Uterus (tissue), 4 donors: ENCODE results near the gene CBFA2T3. TPM values are rescaled to one million over a fixed set of nuclear protein-coding genes. Genes with fewer than 3 reads are reported as not detected.

ENCODE experiments used
- DNase-seq, 2 donors: peaks; one replicate each; pipeline ENCODE4 v3.0.0-alpha.2; 2019 to 2020
- H3K27ac ChIP-seq, 2 donors: fragments of 200-600 bp; sonication (generic); 1 replicate in 1 of 2; 2 replicates in 1 of 2; pipeline ENCODE4 v1.5.1; 2016 to 2018
- H3K27me3 ChIP-seq, 2 donors: fragments of 200-600 bp; sonication (generic); one replicate each; pipeline ENCODE4 v1.5.1; 2018 to 2019; ENCODE audit warnings: control low read depth in 1 of 2
- H3K36me3 ChIP-seq, 2 donors: fragments of 200-600 bp; sonication (generic); one replicate each; pipeline ENCODE4 v1.5.1; 2019; ENCODE audit warnings: control low read depth in 1 of 2
- H3K4me1 ChIP-seq, 2 donors: fragments of 200-600 bp; sonication (generic); one replicate each; pipeline ENCODE4 v1.5.1; 2018 to 2019; ENCODE audit warnings: control low read depth in 1 of 2
- H3K4me3 ChIP-seq, 2 donors: fragments of 200-600 bp; sonication (generic); 1 replicate in 1 of 2; 2 replicates in 1 of 2; pipeline ENCODE4 v1.5.1; 2018 to 2019; ENCODE audit warnings: mild to moderate bottlenecking in 1 of 2
- H3K9me3 ChIP-seq, 2 donors: fragments of 200-600 bp; sonication (generic); one replicate each; pipeline ENCODE4 v1.5.1; 2019; ENCODE audit warnings: control low read depth in 1 of 2
- CTCF ChIP-seq, 4 experiments: fragments of 200-600 bp in 2 of 4; fragments of 450-650 bp in 2 of 4; sonication (generic) in 2 of 4; IDR thresholded peaks; one replicate each; pipeline ENCODE4 v1.5.1; 2016 to 2019; ENCODE audit warnings: antibody characterized with exemption in 4 of 4, mild to moderate bottlenecking in 2 of 4, moderate library complexity in 1 of 4
- POLR2A ChIP-seq, 2 donors: fragments of 450-650 bp; IDR thresholded peaks; one replicate each; pipeline ENCODE4 v1.6.1; 2016; ENCODE audit warnings: antibody characterized with exemption in 2 of 2, mild to moderate bottlenecking in 1 of 2, moderate library complexity in 1 of 2
- intact Hi-C: fragments of 100-400 bp; cut with DNase I; formaldehyde crosslinking; loops from one replicate; pipeline ENCODE4 v1.15.1; 2023; ENCODE audit warnings: low total_unique reads
- total RNA-seq, 4 donors: library from RNA; depleted of rRNA in 3 of 4; stranded (reverse); fragments of >200 nt in 3 of 4; gene quantifications; one replicate each; pipeline versions ENCODE4 v1.1.0 to v1.2.4, GENCODE V29; 2014 to 2023
- donor health status: DM: yes; HTN: yes; CAD: no.

Gene CBFA2T3
- total RNA-seq, 4 donors from 2014 or later, result under 0.01 to 12.1 (median 3.1) TPM

DNA sequence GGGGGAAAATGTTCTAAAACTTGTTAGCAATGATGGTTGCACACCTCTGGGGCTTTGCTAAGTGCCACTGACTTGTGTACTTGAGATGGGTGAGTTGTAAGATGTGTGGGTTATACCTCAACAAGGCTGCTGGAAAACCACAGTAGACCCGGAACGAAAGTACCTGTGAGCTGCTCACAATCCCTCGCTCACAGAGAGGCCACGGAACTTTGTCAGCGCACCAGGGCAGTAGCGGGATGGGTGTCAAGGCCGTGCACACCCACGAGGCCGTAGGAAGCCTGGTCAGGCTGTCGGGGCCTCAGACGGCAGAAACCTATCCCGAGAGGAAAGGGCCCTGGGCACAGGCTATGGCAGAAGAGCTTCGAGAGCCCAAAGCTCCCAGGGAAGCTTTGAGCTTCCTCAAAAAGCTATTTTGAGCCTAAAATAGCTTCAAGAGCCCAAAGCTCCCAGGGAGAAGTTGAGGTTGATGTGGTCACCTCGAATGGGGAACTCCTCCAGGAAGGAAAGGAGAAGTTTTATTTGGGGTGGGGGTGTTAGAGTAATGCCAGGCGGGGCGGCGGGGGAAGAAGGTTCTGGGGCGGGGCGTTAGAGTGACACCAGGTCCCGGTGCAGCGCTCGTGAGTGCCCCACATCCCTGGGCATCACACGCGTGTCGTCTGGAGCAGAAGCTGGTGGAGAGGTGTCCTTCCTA is 19.0 kb downstream of the CBFA2T3 start:
- no peaks in the 10 kb centered on the region for H3K4me1 ChIP-seq
- H3K4me3 ChIP-seq, result no peak overlapping the region
- H3K9me3 ChIP-seq, result no peaks in the 10 kb centered on the region
- no peaks in the 10 kb centered on the region for H3K36me3 ChIP-seq
- no peak for DNase-seq
- H3K27ac ChIP-seq, result no peak overlapping the region
- no peaks in the 10 kb centered on the region for H3K27me3 ChIP-seq
- TF ChIP-seq CTCF (IDR thresholded peaks at IDR 0.05) (no peak), POLR2A (IDR thresholded peaks at IDR 0.05) (no peak)
- intact Hi-C loops, result no loop called here

- DNase-seq, result no peak
- no peaks in the 10 kb centered on the region for H3K27me3 ChIP-seq
- no peak overlapping the region for H3K4me3 ChIP-seq
- H3K27ac ChIP-seq, result no peak overlapping the region
- H3K4me1 ChIP-seq, result no peaks in the 10 kb centered on the region
- no peaks in the 10 kb centered on the region for H3K9me3 ChIP-seq
- intact Hi-C loops, result no loop called here
- H3K36me3 ChIP-seq, result no peaks in the 10 kb centered on the region
- TF ChIP-seq POLR2A (IDR thresholded peaks at IDR 0.05) (no peak), CTCF (IDR thresholded peaks at IDR 0.05) (no peak)
Observed at GRCh38 chr16:88957433-88957767, 19.6 kb downstream of the CBFA2T3 start.

- Histone ChIP-seq H3K36me3 (no peaks in the 10 kb centered on the region), H3K4me1 (no peaks in the 10 kb centered on the region), H3K27ac (no peak overlapping the region), H3K4me3 (no peak overlapping the region), H3K27me3 (no peaks in the 10 kb centered on the region), H3K9me3 (no peaks in the 10 kb centered on the region)
- intact Hi-C loops, result no loop called here
- TF ChIP-seq CTCF (IDR thresholded peaks at IDR 0.05) (no peak), POLR2A (IDR thresholded peaks at IDR 0.05) (no peak)
- DNase-seq, result no peak
Observed at GRCh38 chr16:88956546-88957432, 20.2 kb downstream of the CBFA2T3 start.

GRCh38 chr16:88955906-88956305 is 21.1 kb downstream of the CBFA2T3 start:
- no peaks in the 10 kb centered on the region for H3K36me3 ChIP-seq
- no peak overlapping the region for H3K27ac ChIP-seq
- H3K4me3 ChIP-seq, result no peak overlapping the region
- H3K9me3 ChIP-seq, result no peaks in the 10 kb centered on the region
- H3K4me1 ChIP-seq, result no peaks in the 10 kb centered on the region
- no peaks in the 10 kb centered on the region for H3K27me3 ChIP-seq
- TF ChIP-seq POLR2A (IDR thresholded peaks at IDR 0.05) (no peak), CTCF (IDR thresholded peaks at IDR 0.05) (no peak)
- intact Hi-C loops, result no loop called here
- no peak for DNase-seq

DNA sequence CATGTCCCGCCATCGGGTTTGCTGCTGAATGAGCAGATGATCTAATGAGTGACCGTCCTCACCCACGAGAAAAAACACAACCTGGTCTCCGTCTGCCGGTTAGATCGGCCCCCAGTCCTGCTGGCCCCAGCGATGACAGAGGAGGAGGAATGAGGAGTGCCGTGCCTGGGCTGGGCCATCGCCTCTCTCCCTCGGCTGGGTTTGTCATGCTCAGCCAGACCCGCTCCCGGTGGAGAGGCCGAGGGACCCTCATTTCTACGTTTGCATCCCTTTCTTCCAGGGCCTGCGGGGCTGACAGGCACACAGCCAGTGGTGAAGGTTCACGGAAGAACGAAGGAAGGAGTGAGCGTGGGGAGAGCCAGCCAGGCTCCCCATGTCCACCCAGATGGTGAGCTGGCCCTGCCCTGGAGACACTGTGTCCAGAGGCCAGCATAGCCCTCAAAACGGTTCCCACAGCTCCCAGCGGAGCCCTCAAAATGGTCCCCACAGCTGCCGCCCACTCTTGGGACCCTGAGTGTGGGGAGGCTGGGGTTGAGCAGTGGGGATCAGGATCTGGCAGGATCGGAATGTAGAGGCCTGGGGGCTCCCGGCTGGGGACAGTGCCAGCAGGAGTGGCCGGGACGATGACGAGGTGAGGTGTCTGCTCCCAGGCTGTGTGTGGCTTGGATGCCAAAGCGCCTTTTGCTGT is 23.9 kb downstream of the CBFA2T3 start:
- no peak for DNase-seq
- no peaks in the 10 kb centered on the region for H3K36me3 ChIP-seq
- H3K9me3 ChIP-seq, result no peaks in the 10 kb centered on the region
- no peaks in the 10 kb centered on the region for H3K4me1 ChIP-seq
- TF ChIP-seq POLR2A (IDR thresholded peaks at IDR 0.05), result no peak
- no peak for TF ChIP-seq CTCF (IDR thresholded peaks at IDR 0.05)
- no peak overlapping the region for H3K4me3 ChIP-seq
- intact Hi-C loops, result no loop called here
- no peaks in the 10 kb centered on the region for H3K27me3 ChIP-seq
- H3K27ac ChIP-seq, result no peak overlapping the region
